A549 (cell line): ENCODE results near the gene WNT1. TPM values are rescaled to one million over a fixed set of nuclear protein-coding genes. Genes with fewer than 3 reads are reported as not detected.

Experiments used
- ATAC-seq, 2 experiments: fragments of 200-7000 bp in 1 of 2; fragments of >200 bp in 1 of 2; cut with Nextera tagmentation in 1 of 2; cut with Tn5 transposase in 1 of 2; 3 replicates each; pipeline versions ENCODE4 v1.8.0 to v1.9.1; 2018 to 2020; ENCODE audit warnings: mild to moderate bottlenecking in 1 of 2, moderate library complexity in 1 of 2
- CTCF ChIA-PET: fragments of 300-600 bp; sonication (Branson Sonifier 250); formaldehyde crosslinking; extraction: SDS; loops from one replicate; lab custom pipeline; 2021; ENCODE audit warnings: antibody characterized with exemption, inconsistent platforms; lab: Yijun Ruan, JAX
- POLR2A ChIA-PET: fragments of 350-600 bp; formaldehyde crosslinking; extraction: SDS; loops from one replicate; lab custom pipeline; 2021; ENCODE audit warnings: antibody characterized with exemption, inconsistent platforms; lab: Yijun Ruan, JAX
- DNase-seq, 2 experiments: peaks; one replicate each; pipeline versions ENCODE4 v3.0.0 to v3.0.0-alpha.2; 2011 to 2016; ENCODE audit warnings: low read depth in 1 of 2, low spot score in 1 of 2
- FAIRE-seq: peaks from 2 replicates; lab custom pipeline; 2011; peaks lifted over from hg19 to GRCh38; lab: Jason Lieb, UNC
- H3K27ac ChIP-seq, 2 experiments: fragments of >200 bp; sonication (Bioruptor Twin); formaldehyde crosslinking; 3 replicates each; pipeline ENCODE4 v1.5.1; 2016 to 2017
- H3K4me1 ChIP-seq: fragments of >200 bp; sonication (Bioruptor Twin); formaldehyde crosslinking; 3 replicates; pipeline ENCODE4 v1.6.1; 2016
- H3K4me2 ChIP-seq: fragments of >200 bp; sonication (Bioruptor Twin); formaldehyde crosslinking; 3 replicates; pipeline ENCODE4 v1.6.1; 2016
- H3K4me3 ChIP-seq: fragments of >200 bp; sonication (Bioruptor Twin); formaldehyde crosslinking; 3 replicates; pipeline ENCODE4 v1.5.1; 2016
- H3K9me3 ChIP-seq: fragments of >200 bp; sonication (Bioruptor Twin); formaldehyde crosslinking; 3 replicates; pipeline ENCODE4 v1.6.1; 2016
- CBX2 ChIP-seq: fragments of 200-600 bp; sonication (generic); IDR thresholded peaks from 2 replicates; pipeline ENCODE4 v1.6.1; 2016; ENCODE audit warnings: low read depth, mild to moderate bottlenecking, borderline replicate concordance
- CBX8 ChIP-seq: fragments of 200-600 bp; sonication (generic); IDR thresholded peaks from 2 replicates; pipeline ENCODE4 v1.6.1; 2016
- CEBPB ChIP-seq, 2 experiments: fragments of >200 bp in 1 of 2; sonication (Bioruptor Twin) in 1 of 2; formaldehyde crosslinking in 1 of 2; IDR thresholded peaks; 2 replicates each; pipeline ENCODE4 v1.6.1; 2012 to 2016
- CHD2 ChIP-seq: fragments of 150-350 bp; IDR thresholded peaks from 2 replicates; pipeline ENCODE4 v1.6.1; 2014; ENCODE audit warnings: low read length; ENCODE audit not compliant: partially characterized antibody
- CHD4 ChIP-seq: fragments of 200-600 bp; sonication (generic); IDR thresholded peaks from 2 replicates; pipeline ENCODE4 v1.6.1; 2016; ENCODE audit warnings: antibody characterized with exemption, mild to moderate bottlenecking, borderline replicate concordance
- FOSB ChIP-seq: fragments of 250-450 bp; sonication (Bioruptor Pico); IDR thresholded peaks from 2 replicates; pipeline ENCODE4 v1.5.0; 2020; ENCODE audit warnings: mild to moderate bottlenecking, moderate library complexity
- FOSL2 ChIP-seq, 2 experiments: fragments of 450-650 bp in 1 of 2; fragments of >200 bp in 1 of 2; sonication (Bioruptor Twin) in 1 of 2; formaldehyde crosslinking; IDR thresholded peaks; 2 replicates each; pipeline versions ENCODE4 v1.5.0 to v1.6.1; 2016 to 2020; ENCODE audit warnings: mild to moderate bottlenecking in 1 of 2, moderate library complexity in 1 of 2
- GATA3 ChIP-seq: IDR thresholded peaks from 2 replicates; pipeline ENCODE4 v1.6.1; 2012; ENCODE audit warnings: borderline replicate concordance
- HDAC2 ChIP-seq: fragments of 200-600 bp; sonication (generic); IDR thresholded peaks from 2 replicates; pipeline ENCODE4 v1.6.1; 2016
- HEYL ChIP-seq: fragments of 250-450 bp; sonication (Bioruptor Pico); IDR thresholded peaks from 2 replicates; pipeline ENCODE4 v1.8.0; 2021; ENCODE audit warnings: mild to moderate bottlenecking, moderate library complexity
- HOXA7 ChIP-seq: fragments of 250-450 bp; sonication (Bioruptor Pico); IDR thresholded peaks from 2 replicates; pipeline ENCODE4 v1.5.0; 2020; ENCODE audit warnings: mild to moderate bottlenecking, moderate library complexity
- HOXB13 ChIP-seq: fragments of 250-450 bp; sonication (Bioruptor Pico); IDR thresholded peaks from 2 replicates; pipeline ENCODE4 v1.5.0; 2020; ENCODE audit warnings: low read depth, mild to moderate bottlenecking, moderate library complexity
- HOXB5 ChIP-seq: fragments of 250-450 bp; sonication (Bioruptor Pico); IDR thresholded peaks from 2 replicates; pipeline ENCODE4 v1.5.0; 2020; ENCODE audit warnings: mild to moderate bottlenecking, moderate library complexity
- JUNB ChIP-seq: fragments of >200 bp; sonication (Bioruptor Twin); formaldehyde crosslinking; IDR thresholded peaks from 2 replicates; pipeline ENCODE4 v1.6.1; 2016
- MAFK ChIP-seq: fragments of 450-650 bp; IDR thresholded peaks from 2 replicates; pipeline ENCODE4 v1.6.1; 2014; ENCODE audit not compliant: partially characterized antibody
- PHF8 ChIP-seq: fragments of 200-600 bp; sonication (generic); IDR thresholded peaks from 2 replicates; pipeline ENCODE4 v1.6.1; 2016; ENCODE audit warnings: low read depth, mild to moderate bottlenecking, antibody characterized with exemption, moderate library complexity, borderline replicate concordance
- POLR2A ChIP-seq: IDR thresholded peaks from 2 replicates; pipeline ENCODE4 v1.6.1; 2012; ENCODE audit warnings: mild to moderate bottlenecking, low read length
- RAD21 ChIP-seq, 2 experiments: fragments of >200 bp in 1 of 2; sonication (Bioruptor Twin) in 1 of 2; formaldehyde crosslinking in 1 of 2; IDR thresholded peaks in 1 of 2; conservative IDR thresholded peaks in 1 of 2; 2 replicates in 1 of 2; 3 replicates in 1 of 2; pipeline ENCODE4 v1.6.1; 2012 to 2018; ENCODE audit warnings: inconsistent platforms in 1 of 2
- TP53 ChIP-seq: fragments of 250-450 bp; sonication (Bioruptor Pico); IDR thresholded peaks from 2 replicates; pipeline ENCODE4 v1.5.0; 2021; ENCODE audit warnings: mild to moderate bottlenecking, moderate library complexity
- ZC3H11A ChIP-seq: fragments of 450-650 bp; IDR thresholded peaks from 2 replicates; pipeline ENCODE4 v1.6.1; 2014; ENCODE audit warnings: antibody characterized with exemption, mild to moderate bottlenecking
- WGBS: methylation state at CpG from one replicate; pipeline ENCODE4 v1.1.6; 2017; ENCODE audit errors: missing lambda C conversion rate; 5-methylcytosine and 5-hydroxymethylcytosine counted together
- polyA plus RNA-seq, 4 experiments: library from polyadenylated mRNA; depleted of rRNA in 3 of 4; stranded (reverse); fragments of >200 nt; fragmentation: RNase III in 1 of 4; extraction: RNeasy Plus Mini Kit Qiagen cat#74134 plus additional on column Dnase treatment in 1 of 4; gene quantifications; 2 replicates in 3 of 4; 3 replicates in 1 of 4; pipeline ENCODE4 v1.2.3, GENCODE V29; 2011 to 2017
- TF ChIP-seq, protein P1 (sequence below): IDR thresholded peaks from 2 replicates; pipeline ENCODE4 v1.6.1; 2012; ENCODE audit warnings: low read depth, borderline replicate concordance
- TF ChIP-seq, protein P2 (sequence below): IDR thresholded peaks from 2 replicates; pipeline ENCODE4 v1.6.1; 2012
- TF ChIP-seq, protein P3 (sequence below): fragments of 250-450 bp; sonication (Bioruptor Pico); IDR thresholded peaks from 2 replicates; pipeline ENCODE4 v1.5.0; 2020; ENCODE audit warnings: low read depth, mild to moderate bottlenecking, moderate library complexity
- TF ChIP-seq, protein P4 (sequence below): fragments of >200 bp; sonication (Bioruptor Twin); formaldehyde crosslinking; IDR thresholded peaks from 2 replicates; pipeline ENCODE4 v1.6.1; 2016
- TF ChIP-seq, protein P5 (sequence below): IDR thresholded peaks from 2 replicates; pipeline ENCODE4 v1.6.1; 2012
- TF ChIP-seq, protein P6 (sequence below): fragments of 250-450 bp; sonication (Bioruptor Pico); IDR thresholded peaks from 2 replicates; pipeline ENCODE4 v1.5.0; 2021; ENCODE audit warnings: mild to moderate bottlenecking, moderate library complexity, borderline replicate concordance

The WNT1 gene
- polyA plus RNA-seq, 2 of the 4 experiments (the other 2 are of a cell fraction), result not detected

DNA sequence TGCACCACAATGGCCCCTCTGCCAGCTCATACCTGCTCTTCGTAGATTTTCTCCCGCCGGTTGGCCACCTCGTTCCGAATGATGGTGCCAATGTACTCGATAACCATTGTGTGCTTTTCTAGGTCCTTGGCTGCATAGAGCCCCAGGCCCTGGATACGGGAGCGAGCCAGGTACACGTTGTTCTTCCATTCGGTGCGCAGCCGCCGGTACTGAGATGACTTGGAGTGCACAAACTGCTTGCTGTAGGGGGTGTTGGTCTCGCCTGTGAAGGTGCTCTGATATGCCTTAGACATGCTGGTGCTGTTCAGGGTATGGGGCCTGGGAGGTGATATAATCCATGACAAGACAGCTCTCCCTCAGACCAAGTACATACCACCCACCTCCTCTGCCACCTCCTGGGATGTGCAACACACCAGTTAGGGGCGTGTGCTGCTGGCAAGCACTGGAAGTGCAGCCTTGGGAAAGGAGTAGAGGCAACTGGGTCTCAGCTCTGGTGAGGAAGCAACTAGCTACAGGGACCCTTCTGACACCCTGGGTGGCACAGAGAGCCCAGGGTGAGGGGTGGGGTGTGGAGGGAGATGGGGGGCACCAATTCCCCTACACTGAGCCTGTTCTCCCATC lies 44.5 kb downstream of the WNT1 start:
- Histone ChIP-seq H3K4me1 (peaks cover 14% of the 10 kb centered on the region), H3K4me3 (no peak overlapping the region), H3K4me2 (no peak overlapping the region), H3K27ac (no peak overlapping the region), H3K9me3 (no peaks in the 10 kb centered on the region)
- ChIA-PET CTCF (interaction anchor here (1.0 to 5.2 kb wide), 6 partner anchors 10 to 97 kb away, joined by 3 to 33 read pairs (median 4); no protein-coding TSS in a partner anchor), POLR2A (no interaction called here)
- ATAC-seq (no peak), DNase-seq (no peak), FAIRE-seq (no peak)
- TF ChIP-seq, protein P1, sequence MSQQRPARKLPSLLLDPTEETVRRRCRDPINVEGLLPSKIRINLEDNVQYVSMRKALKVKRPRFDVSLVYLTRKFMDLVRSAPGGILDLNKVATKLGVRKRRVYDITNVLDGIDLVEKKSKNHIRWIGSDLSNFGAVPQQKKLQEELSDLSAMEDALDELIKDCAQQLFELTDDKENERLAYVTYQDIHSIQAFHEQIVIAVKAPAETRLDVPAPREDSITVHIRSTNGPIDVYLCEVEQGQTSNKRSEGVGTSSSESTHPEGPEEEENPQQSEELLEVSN, result no peak
- no peak for TF ChIP-seq PHF8
- TF ChIP-seq CHD4, result no peak
- no peak for TF ChIP-seq CEBPB (IDR thresholded peaks at IDR 0.05)
- no peak for TF ChIP-seq CBX2
- TF ChIP-seq FOSL2 (IDR thresholded peaks at IDR 0.05), result no peak
- no peak for TF ChIP-seq FOSL2 (CRISPR knock-in tag; IDR thresholded peaks at IDR 0.05)
- TF ChIP-seq, protein P2, sequence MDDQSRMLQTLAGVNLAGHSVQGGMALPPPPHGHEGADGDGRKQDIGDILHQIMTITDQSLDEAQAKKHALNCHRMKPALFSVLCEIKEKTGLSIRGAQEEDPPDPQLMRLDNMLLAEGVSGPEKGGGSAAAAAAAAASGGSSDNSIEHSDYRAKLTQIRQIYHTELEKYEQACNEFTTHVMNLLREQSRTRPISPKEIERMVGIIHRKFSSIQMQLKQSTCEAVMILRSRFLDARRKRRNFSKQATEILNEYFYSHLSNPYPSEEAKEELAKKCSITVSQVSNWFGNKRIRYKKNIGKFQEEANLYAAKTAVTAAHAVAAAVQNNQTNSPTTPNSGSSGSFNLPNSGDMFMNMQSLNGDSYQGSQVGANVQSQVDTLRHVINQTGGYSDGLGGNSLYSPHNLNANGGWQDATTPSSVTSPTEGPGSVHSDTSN, result no peak
- TF ChIP-seq HOXA7, result no peak
- TF ChIP-seq, protein P3, sequence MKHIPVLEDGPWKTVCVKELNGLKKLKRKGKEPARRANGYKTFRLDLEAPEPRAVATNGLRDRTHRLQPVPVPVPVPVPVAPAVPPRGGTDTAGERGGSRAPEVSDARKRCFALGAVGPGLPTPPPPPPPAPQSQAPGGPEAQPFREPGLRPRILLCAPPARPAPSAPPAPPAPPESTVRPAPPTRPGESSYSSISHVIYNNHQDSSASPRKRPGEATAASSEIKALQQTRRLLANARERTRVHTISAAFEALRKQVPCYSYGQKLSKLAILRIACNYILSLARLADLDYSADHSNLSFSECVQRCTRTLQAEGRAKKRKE (CRISPR knock-in tag), result no peak
- no peak for TF ChIP-seq HEYL (CRISPR knock-in tag)
- no peak for TF ChIP-seq HOXB5 (CRISPR knock-in tag)
- TF ChIP-seq MAFK, result no peak
- no peak for TF ChIP-seq TP53
- TF ChIP-seq POLR2A, result no peak; the same call in 1 of the 2 replicates
- WGBS, result 95% methylated on average over 13 of the region's 15 CpGs

DNA sequence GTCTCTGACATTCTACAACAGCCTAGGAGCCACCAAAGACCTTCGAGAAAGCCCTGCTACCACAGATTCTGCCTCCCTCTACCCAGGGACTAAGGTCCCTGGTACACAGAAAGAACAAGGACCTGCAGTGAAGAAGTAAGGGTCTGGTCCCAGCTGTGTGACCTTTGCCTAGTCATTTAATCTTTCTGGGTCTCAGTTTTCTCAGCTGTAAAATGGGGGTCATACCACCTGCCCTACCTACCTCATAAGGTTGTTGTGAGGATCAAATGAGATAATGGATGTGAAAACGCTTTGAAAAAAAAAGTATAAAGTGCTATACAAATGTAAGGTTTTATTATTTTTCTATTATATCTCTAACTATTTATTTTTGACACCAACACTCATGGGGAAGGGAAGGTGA lies 45.7 kb downstream of the WNT1 start:
- FAIRE-seq (no peak), DNase-seq (no peak), ATAC-seq (no peak)
- Histone ChIP-seq H3K27ac (no peak overlapping the region), H3K4me3 (no peak overlapping the region), H3K4me1 (peaks cover 13% of the 10 kb centered on the region), H3K9me3 (no peaks in the 10 kb centered on the region), H3K4me2 (no peak overlapping the region)
- CTCF ChIA-PET, result interaction anchor here (1.0 to 5.2 kb wide), 6 partner anchors 9 to 96 kb away, joined by 3 to 33 read pairs (median 4); no protein-coding TSS in a partner anchor
- 94% methylated on average over 2 of the region's 2 CpGs for WGBS
- TF ChIP-seq CBX8 (no peak), GATA3 (no peak), ZC3H11A (no peak), HOXB5 (CRISPR knock-in tag) (no peak), MAFK (no peak), HDAC2 (no peak), HOXB13 (CRISPR knock-in tag) (no peak), RAD21 (conservative IDR thresholded peaks at IDR 0.05 in 1 of 2, IDR thresholded peaks at IDR 0.05 in 1 of 2) (no peak), FOSB (CRISPR knock-in tag) (no peak), JUNB (no peak), HOXA7 (no peak), CHD2 (no peak)
- TF ChIP-seq, protein P4, sequence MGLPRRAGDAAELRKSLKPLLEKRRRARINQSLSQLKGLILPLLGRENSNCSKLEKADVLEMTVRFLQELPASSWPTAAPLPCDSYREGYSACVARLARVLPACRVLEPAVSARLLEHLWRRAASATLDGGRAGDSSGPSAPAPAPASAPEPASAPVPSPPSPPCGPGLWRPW, result no peak
- TF ChIP-seq, protein P5, sequence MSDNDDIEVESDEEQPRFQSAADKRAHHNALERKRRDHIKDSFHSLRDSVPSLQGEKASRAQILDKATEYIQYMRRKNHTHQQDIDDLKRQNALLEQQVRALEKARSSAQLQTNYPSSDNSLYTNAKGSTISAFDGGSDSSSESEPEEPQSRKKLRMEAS, result no peak
- TF ChIP-seq, protein P6, sequence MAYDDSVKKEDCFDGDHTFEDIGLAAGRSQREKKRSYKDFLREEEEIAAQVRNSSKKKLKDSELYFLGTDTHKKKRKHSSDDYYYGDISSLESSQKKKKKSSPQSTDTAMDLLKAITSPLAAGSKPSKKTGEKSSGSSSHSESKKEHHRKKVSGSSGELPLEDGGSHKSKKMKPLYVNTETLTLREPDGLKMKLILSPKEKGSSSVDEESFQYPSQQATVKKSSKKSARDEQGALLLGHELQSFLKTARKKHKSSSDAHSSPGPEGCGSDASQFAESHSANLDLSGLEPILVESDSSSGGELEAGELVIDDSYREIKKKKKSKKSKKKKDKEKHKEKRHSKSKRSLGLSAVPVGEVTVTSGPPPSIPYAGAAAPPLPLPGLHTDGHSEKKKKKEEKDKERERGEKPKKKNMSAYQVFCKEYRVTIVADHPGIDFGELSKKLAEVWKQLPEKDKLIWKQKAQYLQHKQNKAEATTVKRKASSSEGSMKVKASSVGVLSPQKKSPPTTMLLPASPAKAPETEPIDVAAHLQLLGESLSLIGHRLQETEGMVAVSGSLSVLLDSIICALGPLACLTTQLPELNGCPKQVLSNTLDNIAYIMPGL (CRISPR knock-in tag), result no peak
- POLR2A ChIA-PET, result no interaction called here
